Ramos (cell line): ENCODE results near the gene STX8.

Source experiments
- in situ Hi-C: fragments of 300-500 bp; cut with MboI; formaldehyde crosslinking; loops from one replicate; pipeline ENCODE4 v1.14.3; 2022; ENCODE audit warnings: low sequenced_read_pairs; ENCODE audit not compliant: unreplicated experiment

STX8 gene

DNA sequence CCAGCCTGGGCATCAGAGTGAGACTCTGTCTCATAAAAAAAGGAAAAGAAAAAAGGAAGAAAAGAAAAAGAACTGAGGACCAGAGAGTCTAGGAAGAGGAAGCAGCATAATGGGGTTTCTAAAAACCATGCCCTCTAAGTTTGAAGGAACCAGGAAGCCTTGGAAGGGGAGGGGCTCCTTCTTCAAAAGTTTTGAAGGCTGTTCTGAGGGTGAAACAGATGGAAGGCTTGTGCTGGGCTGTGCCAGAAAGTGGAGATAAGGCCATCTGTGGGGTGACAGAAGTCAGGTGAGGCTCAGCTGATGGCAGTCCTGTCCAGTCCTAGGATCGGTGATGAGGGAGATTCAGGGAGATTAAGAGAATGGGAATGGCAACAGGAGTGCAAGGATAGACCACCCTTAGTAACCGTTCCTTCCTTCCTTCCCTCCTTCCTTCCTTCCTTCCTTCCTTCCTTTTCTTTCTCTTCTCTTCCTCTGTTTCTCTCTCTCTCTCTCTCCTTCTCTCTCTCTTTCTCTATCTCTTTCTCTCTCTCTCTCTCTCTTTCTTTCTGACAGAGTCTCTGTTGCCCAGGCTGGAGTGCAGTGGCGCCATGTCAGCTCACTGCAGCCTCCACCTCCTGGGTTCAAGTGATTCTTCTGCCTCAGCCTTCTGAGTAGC lies 371.7 kb downstream of the STX8 start:
- in situ Hi-C loops, result no loop called here

DNA sequence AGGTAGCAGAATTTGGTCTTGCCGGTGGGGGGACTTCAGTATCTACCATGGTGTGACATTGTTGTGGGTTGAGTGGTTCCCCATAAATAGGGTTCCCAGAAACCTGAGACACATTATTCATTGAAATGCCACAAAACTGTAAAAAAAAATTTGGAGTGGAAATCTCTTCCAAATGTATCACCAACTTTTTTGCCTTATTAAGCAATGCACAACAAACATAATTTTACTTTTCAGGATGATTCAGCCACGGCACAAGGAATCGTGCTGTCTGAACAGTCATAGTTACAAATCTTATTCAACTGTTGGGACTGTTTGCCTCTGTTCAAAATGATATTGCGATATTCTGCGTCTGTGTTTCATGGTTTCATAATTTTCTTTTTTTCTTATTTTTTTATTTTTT lies 373.1 kb downstream of the STX8 start:
- in situ Hi-C loops, result no loop called here

DNA sequence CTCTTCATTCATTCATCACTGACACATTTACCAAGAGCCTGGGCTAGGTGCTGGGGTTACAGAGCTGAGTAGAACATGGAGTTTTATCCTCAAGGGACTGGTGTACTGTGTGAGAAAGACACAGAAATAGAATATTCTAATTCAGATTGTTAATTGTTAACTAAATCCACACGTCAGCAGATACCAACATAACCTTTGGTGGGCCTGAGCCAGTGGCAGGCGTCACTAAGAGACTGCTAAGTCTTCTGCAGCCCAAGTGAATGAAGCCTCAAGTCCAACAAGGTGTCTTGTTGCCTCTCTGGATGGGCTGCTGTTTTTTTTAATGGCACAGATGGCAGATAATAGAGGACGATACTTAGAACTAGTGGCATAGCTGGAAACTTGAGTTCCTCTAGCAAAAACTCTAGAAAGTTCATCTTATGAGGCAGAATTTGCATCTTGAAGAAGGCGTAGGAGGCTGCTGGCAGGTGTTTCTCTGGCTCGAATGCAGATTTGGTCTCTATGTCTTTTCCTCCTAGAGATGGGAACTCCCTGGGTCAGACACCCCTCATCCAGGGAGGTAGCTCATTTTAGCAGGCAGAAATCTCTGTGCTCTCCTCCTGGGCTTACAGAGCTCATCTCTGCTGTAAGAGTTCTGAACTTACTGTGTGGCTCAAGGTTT lies 374.8 kb downstream of the STX8 start:
- in situ Hi-C loops, result no loop called here
